GDM1 (cell line): ENCODE results near the gene BIRC3.
A peak's percentile ranks its signal among the peaks of the same experiment; 100 is the strongest.
"Not testable (repeated sequence)": the region's sequence is repeated elsewhere in the genome, so short reads cannot be mapped to it uniquely, and the experiment has no call there.

Source experiments
- DNase-seq: peaks from one replicate; lab custom pipeline; 2025; lab: John Stamatoyannopoulos, UW

BIRC3 gene

DNA sequence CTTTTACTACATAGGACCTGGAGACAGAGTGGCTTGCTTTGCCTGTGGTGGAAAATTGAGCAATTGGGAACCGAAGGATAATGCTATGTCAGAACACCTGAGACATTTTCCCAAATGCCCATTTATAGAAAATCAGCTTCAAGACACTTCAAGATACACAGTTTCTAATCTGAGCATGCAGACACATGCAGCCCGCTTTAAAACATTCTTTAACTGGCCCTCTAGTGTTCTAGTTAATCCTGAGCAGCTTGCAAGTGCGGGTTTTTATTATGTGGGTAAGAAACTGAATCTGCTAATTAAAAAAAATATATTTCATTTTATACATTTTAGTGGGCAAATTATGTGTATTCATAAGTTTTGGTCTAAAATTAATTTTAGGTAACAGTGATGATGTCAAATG is 7.8 kb downstream of the BIRC3 start:
- no peak for DNase-seq

DNA sequence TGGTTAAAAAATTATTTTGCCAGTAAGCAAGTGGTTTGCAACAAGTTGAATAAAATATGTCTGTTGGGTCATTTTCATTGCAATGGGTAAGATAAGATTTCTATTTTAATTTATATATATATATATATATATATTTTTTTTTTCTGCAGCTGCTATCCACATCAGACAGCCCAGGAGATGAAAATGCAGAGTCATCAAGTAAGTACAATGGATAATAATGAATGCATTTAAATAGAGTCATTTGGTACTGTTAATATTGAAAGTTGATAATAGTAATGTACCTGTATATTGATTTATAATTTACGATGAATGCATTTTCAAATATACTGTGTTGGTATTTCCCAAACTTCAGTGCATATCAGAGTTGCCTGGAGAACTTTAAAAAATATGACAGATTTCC is 11.5 kb downstream of the BIRC3 start:
- no peak for DNase-seq

DNA sequence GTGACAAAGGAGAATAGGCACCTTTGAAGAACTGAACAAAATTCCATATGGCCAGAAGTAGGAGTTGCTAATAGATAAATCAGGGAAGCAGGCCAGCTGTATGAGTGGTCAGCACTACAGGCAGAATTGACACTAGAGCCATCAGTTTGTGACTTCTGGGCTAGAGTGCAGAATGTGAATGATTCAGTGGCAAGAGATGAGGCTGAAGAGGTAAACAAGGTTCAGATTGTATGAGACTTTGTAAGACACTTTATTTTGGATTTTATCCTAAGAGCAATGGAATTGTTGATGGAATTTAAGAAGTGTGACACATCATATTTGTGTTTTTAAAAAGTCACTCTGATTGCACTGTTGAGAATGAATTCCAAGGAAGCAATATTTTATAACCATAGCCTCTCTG is 12.9 kb downstream of the BIRC3 start:
- no peak for DNase-seq

DNA sequence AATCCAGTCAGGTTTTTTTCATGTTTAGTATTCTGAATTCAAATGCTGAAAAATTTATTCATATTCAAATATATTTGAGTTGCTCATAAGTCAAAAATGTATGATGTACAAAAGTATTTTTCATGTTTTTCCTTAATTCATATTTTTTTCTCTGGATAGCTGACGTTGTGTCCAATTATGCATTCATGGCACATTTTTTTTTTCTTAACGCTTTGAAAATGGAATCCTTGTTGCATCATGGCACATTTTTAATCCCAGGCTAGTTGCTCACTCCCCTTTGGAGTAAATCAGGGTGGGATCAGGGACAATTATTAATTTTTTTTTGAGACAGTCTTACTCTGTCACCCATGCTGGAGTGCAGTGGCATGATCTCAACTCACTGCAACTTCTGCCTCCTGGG is 14.1 kb downstream of the BIRC3 start:
- DNase-seq, result no peak

DNA sequence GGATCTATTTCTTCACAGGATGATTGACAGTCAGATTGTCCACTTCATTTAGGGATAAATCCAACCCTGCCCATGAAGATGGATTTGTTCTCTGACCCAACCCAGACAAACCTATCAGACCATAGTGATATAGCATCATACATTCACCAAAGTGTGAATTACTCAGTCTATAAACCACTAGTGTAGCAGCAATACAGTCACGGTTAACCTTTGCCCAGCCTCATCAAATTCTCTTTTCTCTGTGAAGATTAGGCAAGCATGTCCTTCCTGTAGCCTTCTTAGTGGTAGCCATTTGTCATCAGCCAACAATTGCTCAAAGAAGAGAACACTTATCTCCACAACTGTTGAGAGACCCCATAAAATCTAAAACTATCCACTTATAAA is 15.3 kb downstream of the BIRC3 start:
- no peak for DNase-seq

DNA sequence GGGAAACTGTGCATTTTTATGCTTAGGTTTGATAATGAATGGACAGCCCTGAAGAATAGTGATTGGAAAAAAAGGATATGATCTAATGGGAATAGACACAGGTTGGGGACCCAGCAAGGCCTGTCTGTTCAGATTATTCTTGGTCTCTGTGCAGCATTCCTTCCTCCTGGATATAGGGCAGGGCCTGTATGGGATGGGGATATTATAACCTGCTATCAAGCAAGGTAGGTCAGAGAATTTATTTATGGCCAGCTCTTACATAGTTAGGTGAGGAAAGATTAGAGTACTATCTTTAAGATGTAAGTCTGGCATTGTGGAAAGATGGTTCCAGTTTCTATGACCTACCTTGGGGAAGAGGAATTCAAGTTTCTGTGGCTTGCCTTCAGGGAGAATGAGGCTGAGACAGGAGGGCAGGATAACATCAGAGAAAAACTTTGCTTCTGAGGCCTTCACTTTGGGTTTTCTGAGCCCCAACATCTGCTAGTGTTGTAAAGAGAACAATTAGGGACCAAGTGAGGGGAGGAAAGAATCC is 21.3 kb downstream of the BIRC3 start:
- DNase-seq, result no peak

DNA sequence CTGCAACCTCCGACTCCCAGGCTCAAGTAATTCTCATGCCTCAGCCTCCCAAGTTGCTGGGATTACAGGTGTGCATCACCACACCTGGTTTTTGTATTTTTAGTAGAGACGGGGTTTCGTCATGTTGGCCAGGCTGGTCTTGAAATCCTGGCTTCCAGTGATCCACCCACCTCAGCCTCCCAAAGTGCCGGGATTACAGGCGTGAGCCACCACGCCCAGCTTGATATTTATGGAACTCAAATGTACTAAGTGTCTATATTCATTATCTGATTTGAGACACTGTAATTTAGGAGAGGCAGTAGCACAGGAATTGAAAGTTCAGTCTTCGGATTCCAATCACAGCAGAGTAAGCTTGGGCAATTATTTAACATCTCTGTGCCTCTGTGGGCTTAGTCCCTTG is 24.0 kb downstream of the BIRC3 start:
- not testable (repeated sequence) for DNase-seq

DNA sequence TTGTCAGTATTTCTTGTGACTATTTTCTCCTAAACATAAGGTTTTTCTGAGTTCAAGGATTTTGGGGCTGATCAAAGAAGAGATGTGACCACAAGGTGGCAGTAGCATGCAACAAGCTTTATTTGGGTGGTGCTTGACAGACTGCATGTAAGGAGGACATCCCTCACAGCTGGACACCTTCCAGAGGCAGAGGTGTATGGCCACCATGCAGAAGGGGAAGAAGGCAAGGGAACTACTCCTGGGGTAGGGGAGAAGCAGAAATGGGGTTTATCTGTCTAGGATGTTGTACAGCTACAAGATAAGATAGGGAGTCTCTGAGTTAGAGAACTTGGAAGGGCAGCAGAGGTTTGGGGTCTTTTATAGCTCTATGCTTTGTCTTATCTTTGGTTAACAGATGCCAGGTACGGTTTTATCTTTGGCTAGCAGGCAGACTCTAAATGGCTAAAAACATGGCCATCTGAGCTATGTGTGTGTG is 24.6 kb downstream of the BIRC3 start:
- DNase-seq, result peak; percentile 65

DNA sequence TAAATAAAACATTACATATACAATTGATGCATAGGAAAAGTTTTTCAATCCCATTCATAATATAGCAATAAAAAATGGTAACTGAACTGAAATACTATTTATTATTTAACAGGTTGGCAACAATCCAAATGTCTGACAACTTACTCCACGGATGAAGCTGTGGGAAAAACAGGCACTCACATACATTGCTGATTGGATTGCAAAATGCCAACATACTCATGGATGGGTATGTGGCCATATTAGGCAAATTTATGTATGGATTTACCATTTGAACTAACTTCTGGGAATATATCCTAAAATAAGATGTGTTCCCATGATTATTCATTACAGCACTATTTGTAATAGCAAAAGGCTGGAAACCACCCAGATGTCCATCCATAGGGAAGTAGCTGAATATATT is 26.5 kb downstream of the BIRC3 start:
- DNase-seq, result no peak

DNA sequence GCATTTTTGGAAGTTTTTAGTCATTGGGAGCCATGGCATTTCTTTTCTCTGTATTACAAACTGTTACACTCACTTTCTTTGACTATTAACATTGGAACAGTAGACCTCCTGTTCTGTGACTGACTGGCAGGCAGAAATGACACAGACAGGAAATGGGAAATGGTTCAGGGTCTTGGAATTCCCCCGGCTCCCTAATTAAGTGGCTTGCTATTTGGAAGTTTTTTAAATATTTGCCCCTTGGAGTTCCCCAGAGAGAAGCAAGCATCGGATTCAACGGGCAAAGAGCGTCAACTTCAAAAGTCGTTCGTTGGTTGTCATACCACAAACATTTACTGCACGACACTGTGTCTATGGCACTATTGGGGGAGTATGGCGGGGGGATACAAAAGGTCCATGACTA is 28.6 kb downstream of the BIRC3 start:
- DNase-seq, result no peak

DNA sequence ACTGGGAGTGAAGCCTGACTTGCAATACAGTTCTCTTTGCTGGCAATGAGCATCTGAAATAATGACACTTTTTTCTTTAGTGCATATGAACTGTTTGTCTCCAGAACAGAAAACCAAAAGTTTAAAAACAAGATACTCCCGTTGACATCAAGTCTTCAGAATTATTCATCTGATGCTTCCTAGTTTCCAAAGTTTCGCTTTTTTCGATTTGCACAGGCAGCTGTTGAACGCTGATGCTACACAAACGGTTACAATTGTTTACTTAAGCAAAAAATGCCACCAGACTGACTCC is 29.1 kb downstream of the BIRC3 start:
- no peak for DNase-seq

DNA sequence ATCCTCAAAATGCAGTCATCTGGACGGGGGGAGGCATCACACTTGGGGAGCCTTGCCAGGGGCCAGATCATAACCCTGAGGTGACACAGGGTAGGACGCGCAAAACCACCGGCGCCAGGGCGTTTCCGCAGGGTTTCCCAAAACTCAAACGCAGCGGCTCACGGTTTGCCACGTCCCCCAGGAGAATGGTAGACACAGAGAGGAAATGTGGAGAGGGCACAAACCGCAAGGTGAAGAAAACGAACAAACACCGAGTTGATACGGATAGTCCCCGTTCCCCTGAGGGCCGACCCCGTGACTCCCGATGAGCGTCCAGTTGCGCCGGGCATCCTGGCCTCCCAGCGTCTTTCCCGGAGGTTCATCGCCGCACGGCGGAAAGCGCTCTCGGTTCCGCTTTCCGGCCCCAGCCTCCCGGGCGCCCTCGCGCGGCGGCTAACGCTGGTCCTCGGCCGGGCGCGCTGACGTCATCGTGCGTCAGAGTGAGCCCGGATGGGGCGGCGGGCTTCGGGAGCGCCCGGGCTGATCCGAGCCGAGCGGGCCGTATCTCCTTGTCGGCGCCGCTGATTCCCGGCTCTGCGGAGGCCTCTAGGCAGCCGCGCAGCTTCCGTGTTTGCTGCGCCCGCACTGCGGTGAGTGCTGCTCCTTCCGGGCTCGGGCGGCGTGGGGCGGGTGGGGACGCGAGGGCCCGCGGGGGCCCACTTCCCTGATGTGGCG is 29.6 kb downstream of the BIRC3 start, which contains the start of gene BIRC2:
Gene BIRC2, plus strand, starts transcription at position 467 of the 714 bp plus-strand sequence. CDS start 2,641 bp downstream, outside the sequence.
- DNase-seq, result peak; percentile 95

DNA sequence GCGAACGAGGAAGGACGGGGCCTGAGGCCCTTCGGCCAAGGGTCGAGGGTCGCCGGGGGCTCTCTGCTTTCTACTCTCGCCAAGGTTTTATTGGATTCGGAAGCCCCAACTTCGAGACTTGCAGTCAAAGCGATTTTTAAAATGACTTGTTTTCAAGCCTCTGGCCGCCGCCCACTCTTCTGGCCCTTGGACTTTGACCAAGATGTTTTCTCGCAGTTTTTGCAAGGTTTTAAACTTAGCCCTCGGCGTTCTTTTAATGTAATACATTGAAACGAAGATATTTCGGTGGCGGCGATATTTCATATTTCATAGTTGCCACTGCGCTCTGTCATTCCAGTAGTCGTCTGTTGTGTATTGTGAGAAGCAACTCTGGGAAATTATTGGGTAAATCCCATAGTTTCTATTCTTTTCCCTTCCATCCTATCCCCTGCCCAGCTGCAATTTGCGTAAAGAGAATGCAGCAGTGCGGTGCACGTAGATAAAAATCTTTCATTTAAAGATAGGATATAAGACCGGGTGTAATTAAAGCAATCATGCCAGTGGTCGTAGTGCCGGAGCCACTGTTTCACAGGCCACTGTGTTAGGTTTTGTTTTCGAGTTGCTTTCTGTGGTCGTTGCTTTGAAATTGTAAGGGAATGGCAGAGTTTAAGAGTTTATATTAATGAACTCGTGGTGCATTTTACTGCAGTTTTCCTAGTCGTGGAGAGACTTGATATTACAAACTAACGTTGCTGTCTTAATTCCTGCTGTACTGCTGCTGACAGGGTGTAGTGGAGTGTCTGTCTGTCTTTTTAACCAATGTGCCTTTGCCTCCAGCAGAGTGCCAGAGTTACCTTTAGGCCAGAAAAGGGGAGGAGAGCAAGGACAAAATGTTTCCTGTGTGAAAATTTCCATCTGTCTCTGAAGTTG is 30.4 kb downstream of the BIRC3 start:
- peak; percentile 13 for DNase-seq

DNA sequence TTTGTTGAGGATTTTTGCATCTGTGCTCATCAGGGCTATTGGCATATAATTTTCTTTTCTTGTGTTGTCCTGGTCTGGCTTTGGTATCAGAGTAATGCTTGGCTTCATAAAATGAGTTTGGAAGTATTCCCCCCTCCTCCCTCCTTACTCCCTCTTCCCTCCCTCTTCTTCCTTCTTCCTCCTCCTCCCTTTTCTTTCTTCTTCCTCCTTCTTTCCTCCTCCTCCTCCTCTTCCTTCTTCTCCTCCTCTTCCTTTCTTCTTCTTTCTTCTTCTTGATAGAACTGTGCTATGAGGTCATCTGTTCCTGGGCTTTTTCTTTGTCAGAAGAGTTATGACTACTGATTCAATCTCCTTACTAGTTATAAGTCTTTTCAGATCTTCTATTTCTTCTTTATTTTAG is 39.8 kb downstream of the BIRC3 start:
- no peak for DNase-seq

DNA sequence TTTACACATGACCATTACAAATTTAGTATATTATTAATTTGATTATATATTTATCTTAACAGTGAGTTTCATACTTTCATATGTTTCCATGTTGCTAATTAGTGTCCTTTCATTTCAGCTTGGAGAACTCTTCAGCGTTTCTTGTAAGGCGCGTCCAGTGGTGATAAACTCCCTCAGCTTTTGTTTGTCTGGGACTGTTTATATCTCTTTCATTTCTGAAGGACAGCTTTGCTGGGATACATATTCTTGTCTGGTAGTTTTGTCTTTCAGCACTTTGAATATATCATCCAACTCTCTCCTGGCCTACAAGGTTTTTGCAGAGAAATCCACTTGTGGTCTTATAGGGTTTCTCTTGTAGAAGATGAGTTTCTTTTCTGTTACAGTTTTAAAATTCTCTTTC is 42.1 kb downstream of the BIRC3 start:
- no peak for DNase-seq

DNA sequence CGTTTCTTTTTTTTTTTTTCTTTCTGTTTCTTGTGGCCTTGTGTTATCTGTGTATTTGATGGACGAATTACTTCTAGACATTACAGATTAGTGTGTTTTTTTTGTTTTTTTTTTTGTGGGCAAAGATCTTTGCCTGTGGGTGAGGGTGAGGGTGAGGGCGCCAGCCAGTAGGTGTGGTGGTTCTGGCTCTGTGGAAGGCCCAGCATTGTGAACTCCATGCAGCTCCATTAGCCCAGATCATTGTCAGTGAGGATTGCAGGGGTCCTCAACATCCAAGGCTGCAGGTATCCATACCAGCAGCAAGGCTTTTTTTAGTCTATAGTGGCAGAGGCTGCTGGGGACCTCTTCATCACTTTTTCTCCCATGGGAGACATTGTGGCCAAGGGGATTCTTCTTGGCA is 43.4 kb downstream of the BIRC3 start:
- no peak for DNase-seq

DNA sequence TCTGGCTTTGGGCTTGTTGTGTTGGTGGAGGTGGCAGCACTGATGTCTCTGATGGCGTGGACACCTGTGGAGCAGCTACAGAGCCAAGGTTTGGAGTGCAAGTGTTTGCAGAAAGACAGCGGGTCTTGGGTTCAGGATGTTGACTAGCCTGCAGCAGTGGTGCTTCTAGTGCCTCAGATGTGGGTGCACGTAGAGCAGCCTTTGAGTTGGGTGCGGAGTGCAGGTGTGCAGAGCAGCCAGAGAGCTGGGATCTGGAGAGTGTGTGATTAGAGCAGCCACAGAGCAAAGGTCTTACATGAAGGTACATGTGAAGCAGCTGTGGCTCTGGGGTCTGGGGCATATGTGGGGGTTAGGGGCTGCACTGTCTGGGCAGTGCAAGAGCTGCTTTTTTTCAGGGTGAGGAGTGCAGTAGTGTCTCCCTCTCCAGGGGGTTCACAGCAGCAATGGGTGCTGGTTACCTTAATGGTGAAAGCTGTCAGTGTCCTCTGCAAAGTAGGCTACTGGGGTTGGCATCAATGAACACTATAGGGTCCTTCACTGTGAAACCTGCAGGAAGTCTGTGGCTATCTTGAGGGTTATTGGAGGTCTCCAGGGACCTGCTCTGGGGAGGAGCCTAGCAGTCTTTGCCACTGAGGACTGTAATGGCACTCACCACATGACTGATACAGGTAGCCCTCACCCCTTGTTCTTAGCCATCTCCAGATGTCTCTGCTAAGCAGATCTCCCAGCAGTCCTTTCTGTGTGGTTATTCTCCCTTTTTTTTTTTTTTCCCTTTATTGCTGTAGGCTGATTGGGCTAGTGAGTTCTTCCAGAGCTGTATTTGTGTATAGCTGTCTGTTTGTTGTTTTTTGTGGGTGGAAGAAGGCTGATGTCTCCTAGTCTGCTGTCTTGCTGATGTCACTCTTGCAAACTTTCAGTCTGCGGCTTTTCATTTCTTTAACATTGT is 44.1 kb downstream of the BIRC3 start:
- no peak for DNase-seq

DNA sequence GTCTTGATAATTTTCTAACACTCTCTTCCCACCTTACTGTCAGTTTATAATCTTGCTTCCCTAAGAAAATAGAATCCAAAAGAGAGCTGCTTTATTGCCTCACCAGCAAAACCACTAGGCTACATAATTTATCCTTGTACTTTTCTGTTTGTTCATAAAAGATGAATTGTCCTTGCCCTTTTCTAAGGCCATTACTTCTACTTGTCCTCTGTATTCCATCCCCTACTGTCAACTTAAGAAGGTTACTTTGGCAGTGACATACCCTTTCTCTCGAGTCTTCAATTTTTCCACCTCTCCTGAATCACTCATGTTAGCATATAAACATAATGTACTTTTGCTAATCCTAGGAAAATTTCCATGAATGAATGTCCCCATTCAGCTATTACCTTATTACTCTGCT is 47.7 kb downstream of the BIRC3 start:
- DNase-seq, result no peak

DNA sequence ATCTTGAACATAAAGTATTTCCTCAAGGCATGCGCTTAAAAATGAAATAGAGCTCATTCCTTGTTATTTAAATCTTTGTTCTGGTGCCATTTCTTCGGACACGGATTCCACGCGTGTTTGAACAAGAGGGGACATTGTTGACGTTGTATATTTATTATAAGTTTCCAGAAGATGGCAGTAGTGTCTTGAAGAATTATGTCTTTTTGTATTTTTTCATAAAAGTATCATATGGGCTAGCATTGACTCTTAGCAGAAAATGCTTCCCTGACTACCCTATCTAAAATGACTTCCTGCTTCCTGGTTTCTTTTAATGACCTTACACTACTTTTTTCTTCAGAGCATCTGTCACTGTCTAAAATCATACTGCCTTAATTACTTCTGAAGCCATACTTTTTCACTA is 50.1 kb downstream of the BIRC3 start:
- DNase-seq, result no peak

DNA sequence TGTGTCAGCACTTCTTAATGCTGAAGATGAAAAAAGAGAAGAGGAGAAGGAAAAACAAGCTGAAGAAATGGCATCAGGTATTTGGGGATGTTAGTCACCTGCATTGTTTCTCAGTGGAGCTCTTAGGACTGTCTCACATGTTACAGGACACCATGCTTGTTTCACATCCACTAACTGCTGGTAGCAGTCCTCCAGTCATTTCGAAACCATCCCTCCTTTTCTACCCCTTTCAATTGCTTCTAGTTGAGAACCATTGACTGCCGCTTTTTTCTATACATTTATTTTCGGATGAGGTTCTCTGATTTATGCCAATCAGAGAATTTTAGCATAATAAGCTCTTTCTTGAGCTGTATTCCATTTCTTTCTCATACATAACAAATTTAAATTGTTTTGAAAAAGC is 51.2 kb downstream of the BIRC3 start:
- no peak for DNase-seq

DNA sequence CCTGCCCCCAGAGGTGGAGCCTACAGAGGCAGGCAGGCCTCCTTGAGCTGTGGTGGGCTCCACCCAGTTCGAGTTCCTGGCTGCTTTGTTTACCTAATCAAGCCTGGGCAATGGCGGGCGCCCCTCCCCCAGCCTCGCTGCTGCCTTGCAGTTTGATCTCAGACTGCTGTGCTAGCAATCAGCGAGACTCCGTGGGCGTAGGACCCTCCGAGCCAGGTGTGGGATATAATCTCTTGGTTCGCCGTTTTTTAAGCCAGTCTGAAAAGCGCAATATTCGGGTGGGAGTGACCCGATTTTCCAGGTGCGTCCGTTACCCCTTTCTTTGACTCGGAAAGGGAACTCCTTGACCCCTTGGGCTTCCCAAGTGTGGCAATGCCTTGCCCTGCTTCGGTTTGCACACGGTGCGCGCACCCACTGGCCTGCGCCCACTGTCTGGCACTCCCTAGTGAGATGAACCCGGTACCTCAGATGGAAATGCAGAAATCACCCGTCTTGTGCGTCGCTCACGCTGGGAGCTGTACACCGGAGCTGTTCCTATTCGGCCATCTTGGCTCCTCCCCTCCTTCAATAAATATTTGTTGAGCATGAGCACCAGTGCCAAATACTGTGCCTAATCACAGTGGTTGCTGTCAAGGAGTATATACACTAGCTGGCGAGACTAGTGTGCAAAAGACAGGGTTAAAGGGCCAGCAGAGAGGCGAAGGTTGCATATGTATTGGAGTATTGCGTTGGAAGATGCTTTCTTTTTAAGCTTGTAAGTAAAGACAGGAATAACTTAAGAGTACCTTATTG is 57.5 kb downstream of the BIRC3 start:
- DNase-seq, result not testable (repeated sequence)
